Hypothalamus (tissue), 51 donors: ENCODE measurements around the gene DRAP1.

Experiments
- DNase-seq, 51 donors: peaks; one replicate each; lab custom pipeline; 2025; lab: John Stamatoyannopoulos, UW

DRAP1 gene

GRCh38 chr11:65885808-65886536, 33.3 kb upstream of the DRAP1 start:
- DNase-seq = no peak

DNA sequence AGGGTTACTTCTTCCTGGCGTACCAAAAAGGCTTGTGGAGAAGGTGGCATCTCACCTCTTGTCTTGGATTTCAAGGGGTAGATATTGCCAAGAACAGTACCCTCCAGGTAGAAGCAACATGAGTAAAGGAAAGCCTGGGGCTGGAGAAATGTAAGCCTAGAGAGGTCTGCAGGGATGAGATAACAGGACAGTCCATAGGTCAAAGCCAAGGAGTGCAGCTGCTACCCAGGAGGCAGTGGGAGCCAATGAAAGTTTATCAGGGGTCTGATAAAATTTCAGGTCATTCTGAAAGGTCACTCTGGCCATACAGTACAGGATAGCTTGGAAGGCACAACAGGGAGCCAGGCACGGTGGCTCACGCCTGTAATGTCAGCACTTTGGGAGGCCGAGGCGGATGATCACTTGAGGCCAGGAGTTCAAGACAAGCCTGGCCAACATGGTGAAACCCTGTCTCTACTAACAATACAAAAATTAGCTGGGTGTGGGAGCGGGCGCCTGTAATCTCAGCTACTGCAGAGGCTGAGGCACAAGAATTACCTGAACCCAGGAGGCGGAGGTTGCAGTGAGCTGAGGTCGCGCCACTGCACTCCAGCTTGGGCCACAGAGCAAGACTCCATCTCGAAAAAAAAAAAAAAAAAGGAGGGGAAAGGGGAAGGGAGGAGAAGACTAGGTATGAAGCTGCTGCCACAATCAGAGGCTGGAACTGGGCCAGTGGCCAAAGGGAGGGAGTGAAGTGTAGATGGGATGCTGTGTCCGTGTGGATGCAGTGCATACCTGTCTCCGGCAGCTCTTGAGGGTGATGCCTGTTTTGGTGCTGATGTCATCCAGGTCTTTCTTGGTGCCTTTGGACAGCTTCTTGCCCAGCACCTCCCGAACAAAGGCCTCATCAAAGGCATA, 32.2 kb upstream of the DRAP1 start:
- no peak for DNase-seq

DNA sequence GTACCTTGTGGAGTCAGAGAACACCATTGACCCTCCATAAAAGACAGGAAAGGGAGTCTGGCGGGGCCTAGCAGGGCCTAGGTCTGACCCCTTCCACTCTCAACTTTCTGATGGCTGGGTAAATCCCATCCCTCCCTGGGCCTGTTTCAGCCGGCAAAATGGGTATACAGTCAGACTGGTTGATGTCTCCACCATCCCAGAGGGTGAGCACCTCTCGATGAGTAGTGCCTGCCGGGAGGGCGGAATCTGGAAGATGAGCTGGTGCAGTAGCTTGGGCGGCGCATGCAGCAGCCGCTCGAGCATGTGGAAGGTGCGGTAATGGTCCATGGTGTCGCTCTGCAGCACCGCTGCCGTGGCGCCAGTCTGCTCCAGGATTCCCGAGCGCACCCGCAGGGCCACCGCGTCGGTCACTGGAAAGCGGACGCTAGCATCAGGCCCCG, 31.5 kb upstream of the DRAP1 start:
- no peak for DNase-seq

DNA sequence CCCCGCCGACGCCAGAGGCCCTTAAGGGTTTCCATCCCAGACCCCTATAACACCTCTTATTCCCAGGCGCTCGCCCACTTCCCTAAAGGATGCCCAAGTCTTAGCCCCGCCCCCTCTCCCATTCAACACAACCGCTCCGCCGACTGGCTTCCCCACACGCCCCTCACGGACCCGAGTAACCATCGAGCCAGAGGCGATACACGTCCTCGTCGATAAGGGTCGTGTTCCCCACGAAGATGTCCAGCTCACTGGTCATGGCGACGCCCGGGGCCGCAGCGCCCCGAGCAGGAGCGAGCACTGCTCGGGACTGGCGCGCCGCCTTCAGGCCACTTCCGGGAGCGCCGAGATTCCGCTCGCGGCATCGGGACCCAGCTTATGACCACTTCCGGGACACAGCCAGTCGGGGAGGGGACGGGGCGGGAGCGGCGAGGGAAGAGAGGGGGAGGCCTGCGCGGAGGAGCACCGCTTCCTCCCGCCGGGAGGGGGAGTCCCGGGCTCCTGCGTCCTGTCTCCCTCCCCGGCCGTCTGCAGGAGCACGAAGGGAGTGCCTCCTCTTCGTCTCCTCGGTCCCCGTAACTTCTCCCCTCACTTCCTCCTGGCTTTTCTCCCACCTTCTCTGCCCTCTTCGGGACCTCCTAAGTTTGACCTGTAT, 30.9 kb upstream of the DRAP1 start, which contains the start of gene FIBP:
Gene FIBP, minus strand, starts transcription at position 309 of the 652 bp plus-strand sequence. Its CDS starts 53 bp downstream, at position 256.
- DNase-seq = peak; percentile 67 to 98 (median 95)

- DNase-seq = peak; percentile 73 to 99 (median 96)
Measured at GRCh38 chr11:65890324-65891218, 28.7 kb upstream of the DRAP1 start, which contains the start of gene CCDC85B. Gene CCDC85B, plus strand, starts transcription at chr11:65890673. Its CDS starts 111 bp downstream, at chr11:65890784.

DNA sequence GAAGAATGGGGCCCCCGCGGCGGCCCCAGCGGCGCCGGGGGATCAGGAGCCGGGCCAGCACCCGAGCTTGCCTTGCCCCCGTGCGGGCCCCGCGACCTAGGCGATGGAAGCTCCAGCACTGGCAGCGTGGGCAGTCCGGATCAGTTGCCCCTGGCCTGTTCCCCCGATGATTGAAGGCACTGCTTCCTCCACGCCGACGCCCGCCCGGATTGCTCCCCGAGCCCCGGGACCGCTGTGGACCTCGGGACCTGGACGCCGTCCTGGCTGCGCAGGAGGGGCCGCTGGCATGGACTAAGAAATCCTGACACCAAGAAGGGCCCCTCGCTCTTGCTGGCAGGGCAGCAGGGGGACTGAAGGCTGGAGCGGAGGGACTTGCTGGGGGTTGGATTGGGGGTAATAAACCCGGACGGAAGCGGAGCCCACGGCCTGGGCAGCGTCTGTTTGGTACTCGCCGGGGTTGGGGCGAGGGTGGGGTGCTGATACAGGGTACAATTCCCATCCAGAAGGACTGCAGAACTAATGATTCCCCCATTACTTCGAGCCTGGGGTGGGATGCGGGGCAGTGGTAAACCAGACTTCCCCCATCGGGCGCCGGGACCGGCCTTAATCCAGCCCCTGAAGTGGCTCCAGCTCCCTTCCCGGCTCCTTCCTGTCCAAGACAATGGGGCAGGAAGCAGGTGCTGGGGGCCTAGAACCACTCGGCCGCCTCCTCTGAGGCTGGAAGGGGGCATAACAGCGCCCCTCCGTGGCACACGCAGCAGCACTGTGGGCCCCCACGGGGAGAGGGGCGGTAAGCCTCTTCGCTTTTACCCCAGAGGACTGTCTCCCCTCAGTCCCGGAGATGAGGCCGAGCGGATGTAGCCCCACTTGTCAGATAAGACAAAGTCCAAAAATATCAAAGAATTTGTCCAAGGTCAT, 27.7 kb upstream of the DRAP1 start:
- DNase-seq = peak in 5 of 51 donors; percentile 12 to 41 (median 17)

DNA sequence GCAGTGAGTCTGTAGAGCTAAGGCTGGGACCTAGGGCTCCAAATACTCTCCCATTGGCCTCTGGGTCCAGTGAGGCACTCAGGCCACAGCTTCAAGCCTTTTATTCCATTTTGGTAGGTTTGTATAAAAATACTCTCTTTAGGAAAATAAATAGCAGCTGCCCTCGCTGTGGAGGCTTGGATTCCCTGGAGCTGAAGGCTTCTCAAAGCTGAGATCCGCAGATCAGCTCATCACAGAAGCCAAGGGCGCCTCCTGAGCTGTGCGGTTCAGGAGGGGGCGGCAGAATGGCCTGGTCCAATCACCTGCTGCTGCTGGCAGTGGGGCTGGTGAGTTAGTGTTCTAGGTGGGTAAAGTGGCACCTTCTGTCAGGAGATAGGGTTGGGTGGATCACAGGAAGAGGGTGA, 27.1 kb upstream of the DRAP1 start:
- DNase-seq = peak in 1 of 51 donors; percentile 8

- no peak for DNase-seq
Measured at GRCh38 chr11:65892661-65893317, 26.4 kb upstream of the DRAP1 start.

- DNase-seq = peak in 5 of 51 donors; percentile 14 to 25 (median 20)
Measured at GRCh38 chr11:65894034-65894591, 25.1 kb upstream of the DRAP1 start.

DNA sequence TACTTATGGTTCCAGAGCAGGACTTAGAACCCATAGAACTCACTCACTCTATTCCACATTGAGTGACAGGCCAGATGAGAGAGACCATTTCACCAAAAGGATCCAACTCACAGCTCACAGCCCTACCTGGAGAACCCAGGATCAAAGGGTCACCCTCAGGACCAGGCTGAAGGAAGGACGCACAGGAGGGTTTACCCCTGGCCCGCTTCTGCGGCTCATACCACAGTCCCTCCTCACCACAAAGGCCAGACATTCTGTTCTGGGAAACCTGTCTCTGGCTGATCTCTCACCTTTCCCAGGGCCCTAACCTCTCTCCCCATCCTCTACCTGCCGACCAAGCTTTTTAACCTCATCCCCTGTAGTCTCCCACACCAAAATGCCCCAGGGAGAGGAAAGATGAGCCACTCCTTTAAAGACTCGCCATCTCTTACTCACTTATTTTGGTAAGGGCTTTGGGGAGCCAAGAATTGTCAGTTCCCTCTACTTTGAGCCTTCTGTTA, 23.7 kb upstream of the DRAP1 start:
- no peak for DNase-seq

DNA sequence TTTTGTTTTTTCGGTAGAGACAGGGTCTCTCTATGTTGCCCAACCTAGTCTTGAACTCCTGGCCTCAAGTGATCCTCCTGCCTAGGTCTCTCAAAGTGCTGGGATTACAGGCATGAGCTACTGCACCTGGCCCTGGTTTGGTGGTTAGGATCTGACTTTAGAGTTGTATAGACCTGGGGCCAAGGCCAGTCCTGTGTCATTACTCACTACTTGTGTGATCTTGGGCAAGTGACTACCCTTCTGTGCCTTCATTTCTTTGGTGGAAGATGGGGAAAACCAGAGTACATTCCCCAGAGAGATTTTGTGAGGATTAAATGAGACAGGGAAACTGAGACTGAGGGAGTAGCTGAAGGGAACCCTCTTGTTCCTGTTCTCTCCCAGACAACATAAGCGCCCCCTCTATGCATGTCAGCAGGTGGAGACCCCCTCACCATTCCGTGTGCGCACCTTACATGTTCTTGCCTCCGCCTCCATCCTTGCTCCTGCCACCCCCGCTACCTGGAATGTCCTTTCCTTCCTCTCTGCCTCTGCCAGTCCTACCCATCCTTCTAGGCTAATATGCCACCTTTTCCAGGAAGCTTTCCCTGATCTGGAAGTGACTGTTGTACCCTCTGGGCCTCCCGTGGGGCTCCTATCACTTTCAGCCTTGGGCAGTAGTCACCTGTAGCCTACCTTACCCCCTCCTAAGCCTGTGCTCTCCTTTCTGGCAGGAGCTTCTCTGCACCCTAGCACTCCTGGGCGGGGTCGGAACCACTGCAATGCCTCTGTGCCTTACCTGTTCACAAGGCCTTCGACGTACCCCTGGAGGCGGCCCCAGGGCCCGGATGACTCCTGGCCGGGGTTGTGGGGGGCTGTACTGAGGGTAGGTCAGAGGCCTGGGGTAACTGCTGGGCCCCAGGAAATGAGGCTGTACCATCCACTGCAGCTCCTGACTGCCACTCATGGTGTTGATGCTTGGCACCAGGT, 22.9 kb upstream of the DRAP1 start:
- DNase-seq = no peak

DNA sequence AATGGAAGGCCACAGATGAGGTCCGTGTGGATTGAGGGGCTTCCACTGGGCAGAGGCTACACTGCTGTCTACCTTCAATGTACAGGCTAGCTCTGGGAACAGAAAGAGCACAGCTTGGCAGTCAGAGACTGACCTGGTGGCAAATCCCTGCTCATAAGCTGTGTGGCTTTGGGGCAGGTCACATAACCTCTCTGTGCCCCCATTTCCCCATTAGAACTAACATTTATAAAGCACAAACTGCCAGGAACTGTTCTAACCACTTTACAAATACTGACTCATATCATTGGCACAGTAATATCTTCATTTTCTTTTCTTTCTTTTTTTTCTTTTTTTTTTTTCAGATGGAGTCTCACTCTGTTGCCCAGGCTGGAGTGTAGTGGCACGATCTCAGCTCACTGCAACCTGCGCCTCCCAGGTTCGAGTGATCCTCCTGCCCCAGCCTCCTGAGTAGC, 22.2 kb upstream of the DRAP1 start:
- DNase-seq = no peak

DNA sequence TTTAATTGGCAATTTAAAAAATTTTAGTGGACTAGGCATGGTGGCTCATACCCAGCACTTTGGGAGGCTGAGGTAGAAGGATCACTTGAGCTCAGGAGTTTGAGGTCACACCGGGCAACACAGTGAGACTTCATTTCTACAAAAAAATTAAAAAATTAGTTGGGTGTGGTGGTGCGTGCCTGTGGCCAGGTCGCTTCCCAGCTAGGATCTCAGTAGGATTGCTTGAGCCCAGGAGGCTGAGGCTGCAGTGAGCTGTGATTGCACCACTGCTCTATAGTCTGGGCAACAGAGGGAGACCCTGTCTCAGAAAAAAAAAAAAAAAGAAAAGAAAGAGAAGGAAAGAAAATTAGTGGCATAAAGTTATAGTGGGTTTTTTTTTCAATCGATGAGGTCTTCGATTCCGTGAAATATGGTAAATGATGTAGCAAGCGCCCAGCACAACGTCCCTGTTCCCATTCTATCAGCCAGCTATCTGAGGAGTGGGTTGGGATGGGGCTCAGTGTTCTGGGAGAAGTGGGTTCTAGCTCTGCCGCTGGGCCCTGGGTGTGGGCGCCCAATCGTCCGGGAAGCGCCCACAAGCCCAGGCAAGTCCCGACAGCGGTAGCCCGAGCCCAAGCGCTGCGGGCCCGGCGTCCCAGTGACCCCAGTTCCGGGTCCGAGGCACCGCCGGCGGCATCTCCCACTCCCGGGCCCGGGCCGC, 20.4 kb upstream of the DRAP1 start:
- DNase-seq = no peak

GRCh38 chr11:65899356-65900124, 19.7 kb upstream of the DRAP1 start:
- peak in 4 of 51 donors; percentile 8 to 27 (median 16) for DNase-seq
